Mammary epithelial cell (primary cell): Measurements from ENCODE around the gene LRBA.

Experiments used
- CTCF ChIP-seq, 2 donors: IDR thresholded peaks in 1 of 2; conservative IDR thresholded peaks in 1 of 2; 2 replicates each; pipeline ENCODE4 v1.5.1; 2011 to 2012; ENCODE audit warnings: inconsistent platforms in 2 of 2, low read length in 2 of 2, mild to moderate bottlenecking in 2 of 2, control low read depth in 1 of 2, low read depth in 1 of 2; ENCODE audit not compliant: insufficient read depth in 1 of 2; ENCODE audit errors: extremely low read depth in 1 of 2
- EZH2 ChIP-seq: IDR thresholded peaks from 2 replicates; pipeline ENCODE4 v1.6.1; 2012; ENCODE audit warnings: low read length, inconsistent platforms, borderline replicate concordance

- TF ChIP-seq EZH2 = no peak
- no peak for TF ChIP-seq CTCF (conservative IDR thresholded peaks at IDR 0.05 in 1 of 2, IDR thresholded peaks at IDR 0.05 in 1 of 2; ENCODE audit: extremely low read depth in 1 of 2, insufficient read depth in 1 of 2, low read depth in 1 of 2, low read length in 2 of 2)
Observed at GRCh38 chr4:150668824-150669223, 346.3 kb downstream of the LRBA start.
